Measurements from ENCODE around the gene CES1.
"Not testable (repeated sequence)": the region's sequence is repeated elsewhere in the genome, so short reads cannot be mapped to it uniquely, and the experiment has no call there.

Gene CES1

DNA sequence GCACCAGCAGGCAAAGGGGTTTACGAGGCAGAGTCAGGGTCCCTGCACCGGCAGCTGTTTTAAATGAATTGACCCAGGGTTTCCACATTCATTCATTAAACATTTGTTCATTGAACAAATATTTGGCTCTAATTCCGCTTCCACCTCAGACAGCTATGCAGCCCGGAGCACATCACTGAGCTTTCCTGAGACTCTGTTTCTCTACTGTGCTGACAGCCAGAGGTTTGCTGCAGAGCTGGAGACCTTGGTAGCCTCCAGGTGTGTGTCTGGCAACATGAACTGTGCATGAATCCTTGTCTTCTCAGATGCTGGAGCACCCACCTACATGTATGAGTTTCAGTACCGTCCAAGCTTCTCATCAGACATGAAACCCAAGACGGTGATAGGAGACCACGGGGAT is 42.7 kb downstream of the CES1 start:
- DNase-seq: not testable (repeated sequence)

DNA sequence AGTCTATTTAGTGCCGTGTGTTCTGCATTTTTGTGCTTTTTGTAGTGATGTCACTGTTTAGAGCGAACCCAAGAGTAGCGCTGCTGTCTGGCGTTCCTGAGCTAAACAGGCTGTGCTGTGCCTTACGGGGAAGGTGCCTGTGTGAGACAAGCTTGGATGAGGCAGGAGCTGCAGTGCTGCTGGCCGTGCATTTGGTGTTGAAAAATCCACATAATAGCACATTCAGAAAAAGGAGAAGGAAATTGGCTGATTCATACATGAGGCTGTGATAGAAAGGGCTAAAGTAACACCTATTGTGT is 50.2 kb downstream of the CES1 start:
- not testable (repeated sequence) for DNase-seq

DNA sequence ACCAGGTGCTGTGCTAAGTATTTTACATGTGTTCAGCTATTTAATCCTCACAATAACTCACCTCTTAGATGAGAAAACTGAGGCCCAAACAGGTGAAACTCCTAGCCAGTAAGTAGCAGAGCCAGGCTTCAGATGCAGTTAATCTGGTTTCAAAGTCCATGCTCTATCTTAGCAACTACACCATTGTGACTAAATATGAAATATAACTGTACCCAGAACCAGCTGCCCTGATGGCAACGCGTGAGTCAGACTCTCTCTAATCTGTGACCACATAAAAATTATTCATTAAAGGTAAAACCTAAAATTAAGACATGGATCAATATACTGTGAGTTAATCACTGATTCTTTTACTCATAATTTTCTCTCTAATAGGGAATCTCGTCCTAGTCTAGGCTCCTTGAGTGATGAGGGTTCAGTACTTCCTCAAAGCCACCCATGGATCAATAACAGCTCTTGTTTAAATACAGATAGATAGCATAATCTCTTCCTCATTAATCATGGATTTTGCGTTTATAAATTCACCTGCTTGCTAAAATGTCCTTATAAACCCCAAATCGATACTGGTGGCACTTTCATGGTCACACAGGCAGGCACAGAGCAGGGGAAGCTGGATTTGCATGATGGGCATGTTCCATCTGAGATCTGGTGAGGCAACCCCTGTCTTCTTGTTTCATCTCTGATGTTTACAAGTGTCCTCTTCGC is 50.7 kb downstream of the CES1 start:
- not testable (repeated sequence) for DNase-seq

DNA sequence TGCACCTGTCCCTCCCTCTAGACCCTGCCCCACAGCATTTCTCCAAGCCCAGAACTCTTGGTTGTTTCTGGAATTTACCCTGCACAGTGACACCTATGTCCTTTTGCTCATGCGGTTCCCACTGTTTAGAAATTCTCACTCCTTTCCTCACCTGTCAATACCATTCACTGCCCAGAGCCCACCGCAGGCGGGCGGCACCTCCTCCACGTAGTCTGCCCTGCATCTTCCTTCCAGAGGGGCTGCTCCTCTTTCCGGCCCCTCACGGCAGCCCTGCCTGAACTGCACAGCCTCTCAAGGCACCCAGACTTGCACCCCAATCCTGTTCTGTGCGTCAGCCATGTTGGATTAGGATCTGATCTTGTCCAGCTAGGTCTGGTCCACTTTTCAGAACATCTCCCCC is 51.4 kb downstream of the CES1 start:
- not testable (repeated sequence) for DNase-seq

DNA sequence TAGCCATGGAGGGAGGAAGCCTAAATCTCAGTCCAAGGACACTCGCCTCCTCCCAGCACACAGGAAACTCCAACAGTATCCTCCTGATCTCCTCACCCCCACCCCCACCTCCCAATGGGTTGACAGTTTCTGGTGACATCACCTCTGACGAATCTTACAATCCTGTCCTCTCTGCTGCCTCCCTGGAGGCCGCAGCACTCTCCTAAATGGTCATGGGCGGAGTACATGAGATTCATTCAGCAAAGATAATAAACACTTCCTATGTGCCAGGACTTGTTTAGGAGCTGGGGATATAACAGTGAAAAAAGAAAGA is 52.8 kb downstream of the CES1 start:
- not testable (repeated sequence) for DNase-seq

DNA sequence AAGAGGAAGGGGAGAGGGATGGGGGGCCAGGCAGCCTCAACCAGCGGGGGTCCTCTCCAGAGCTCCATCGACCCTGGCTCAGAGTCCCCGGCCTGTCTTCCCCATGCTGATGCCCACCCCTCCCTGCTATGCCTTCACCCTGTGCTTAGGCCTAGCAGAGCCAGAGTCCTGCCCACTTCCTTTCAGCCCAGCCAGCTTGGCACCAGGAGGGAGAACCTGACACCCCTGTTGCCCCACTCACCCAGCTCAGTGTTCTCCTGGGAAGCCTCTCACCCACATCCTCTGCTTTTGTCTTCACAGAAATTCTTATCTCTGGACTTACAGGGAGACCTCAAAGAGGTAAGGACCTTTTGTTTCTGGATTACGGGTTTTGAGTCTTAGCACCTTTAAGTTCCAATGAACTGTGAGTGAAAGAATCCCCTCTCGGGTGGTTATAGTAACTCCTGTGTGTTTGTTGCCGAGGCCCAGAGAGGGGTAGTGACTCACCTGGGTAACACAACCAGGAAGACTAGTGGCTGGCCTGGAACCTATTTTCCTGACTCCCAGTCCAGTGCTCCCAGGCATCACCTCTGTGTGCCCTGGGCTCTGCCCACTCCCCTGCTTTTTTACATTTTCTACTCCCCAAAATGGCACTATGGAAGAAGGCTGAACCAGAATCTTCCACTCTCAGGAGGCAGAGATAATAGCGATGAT is 53.3 kb downstream of the CES1 start:
- DNase-seq: no peak

DNA sequence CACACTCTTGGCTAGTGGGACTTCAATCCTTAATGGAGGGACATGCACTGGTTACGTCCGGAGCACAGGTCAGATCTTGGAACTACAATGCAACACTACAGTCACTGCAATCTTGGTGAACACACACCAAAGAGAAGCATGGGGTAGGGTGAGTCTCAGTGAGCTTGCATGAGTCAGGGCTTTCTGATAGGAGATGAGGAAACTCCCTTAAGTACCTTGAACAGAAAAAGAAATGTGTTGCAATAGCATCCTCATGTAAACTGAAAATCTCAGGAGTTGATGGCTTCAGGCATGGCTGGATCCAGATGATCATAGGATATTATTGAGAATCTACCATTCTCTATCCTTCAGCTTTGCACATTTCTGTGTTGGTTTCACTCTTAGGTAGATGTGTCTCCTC is 54.1 kb downstream of the CES1 start:
- no peak for DNase-seq

DNA sequence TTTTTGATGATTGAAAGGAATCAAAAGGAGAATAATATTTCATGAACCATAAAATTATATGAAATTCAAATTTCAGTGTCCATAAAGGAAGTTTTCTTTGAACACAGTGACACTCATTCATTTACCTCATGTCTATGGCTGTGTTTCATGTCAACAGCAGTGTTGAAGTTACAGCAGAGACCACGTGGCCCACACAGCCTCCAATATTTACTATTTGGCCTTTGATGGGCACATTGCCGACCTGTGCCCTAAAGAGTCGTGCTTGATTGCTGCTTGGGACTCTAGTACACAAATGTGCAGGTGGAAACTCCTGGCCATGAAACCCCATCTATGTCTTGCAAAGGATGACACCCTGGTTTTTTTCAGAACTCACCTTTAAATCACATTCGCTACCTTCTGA is 57.0 kb downstream of the CES1 start:
- no peak for DNase-seq

DNA sequence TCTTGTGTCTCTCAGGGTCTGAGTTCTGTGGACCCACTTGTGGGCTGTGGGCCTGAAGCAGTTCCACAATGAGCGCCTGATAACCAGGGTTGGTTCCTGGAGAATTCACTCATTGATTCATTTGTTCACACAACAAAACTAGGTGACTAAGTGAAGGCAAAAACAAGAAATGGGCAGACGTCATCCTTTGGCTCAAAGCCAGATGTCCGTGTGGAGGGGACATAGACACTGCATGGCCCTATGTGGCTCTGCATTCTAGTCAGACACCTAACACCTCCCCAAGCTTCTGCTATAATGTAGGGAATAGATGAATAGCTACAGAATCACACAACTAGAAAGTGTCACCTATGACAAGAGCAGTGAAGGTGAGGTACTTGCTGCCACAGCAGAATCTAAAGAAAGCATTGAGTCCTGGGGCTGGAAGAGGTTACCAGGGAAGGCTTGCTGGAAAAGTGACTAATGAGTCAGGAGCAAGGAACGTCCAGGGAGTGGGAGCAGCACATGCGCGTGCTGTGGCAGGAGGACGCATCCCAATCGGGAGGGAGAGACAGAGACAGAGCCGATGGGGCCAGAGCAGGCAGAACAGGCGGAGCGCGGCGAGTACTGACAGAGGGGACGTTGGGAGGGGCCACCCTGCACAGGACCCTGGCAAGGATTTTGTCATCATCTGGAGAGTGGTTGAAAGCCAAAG is 58.9 kb downstream of the CES1 start:
- no peak for DNase-seq

DNA sequence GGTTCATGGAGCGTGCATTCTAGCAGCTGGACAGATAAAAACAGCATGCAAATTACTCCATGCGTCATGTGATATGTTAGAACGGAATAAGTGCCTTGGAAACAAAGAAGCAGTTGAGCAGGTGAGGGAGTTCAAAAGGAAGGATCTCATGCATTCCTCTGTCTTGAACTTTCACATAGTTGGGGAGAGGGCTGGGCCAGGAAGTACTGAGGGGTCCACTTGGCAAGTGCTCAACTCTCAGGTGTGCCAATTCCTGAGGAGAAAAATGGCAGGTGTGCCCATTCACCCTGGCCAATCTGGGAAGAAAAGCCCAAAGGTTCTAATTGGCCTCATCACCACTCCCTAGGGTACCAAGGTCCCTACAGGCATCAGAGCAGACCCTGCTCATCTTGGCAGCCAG is 67.7 kb downstream of the CES1 start:
- DNase-seq: no peak

DNA sequence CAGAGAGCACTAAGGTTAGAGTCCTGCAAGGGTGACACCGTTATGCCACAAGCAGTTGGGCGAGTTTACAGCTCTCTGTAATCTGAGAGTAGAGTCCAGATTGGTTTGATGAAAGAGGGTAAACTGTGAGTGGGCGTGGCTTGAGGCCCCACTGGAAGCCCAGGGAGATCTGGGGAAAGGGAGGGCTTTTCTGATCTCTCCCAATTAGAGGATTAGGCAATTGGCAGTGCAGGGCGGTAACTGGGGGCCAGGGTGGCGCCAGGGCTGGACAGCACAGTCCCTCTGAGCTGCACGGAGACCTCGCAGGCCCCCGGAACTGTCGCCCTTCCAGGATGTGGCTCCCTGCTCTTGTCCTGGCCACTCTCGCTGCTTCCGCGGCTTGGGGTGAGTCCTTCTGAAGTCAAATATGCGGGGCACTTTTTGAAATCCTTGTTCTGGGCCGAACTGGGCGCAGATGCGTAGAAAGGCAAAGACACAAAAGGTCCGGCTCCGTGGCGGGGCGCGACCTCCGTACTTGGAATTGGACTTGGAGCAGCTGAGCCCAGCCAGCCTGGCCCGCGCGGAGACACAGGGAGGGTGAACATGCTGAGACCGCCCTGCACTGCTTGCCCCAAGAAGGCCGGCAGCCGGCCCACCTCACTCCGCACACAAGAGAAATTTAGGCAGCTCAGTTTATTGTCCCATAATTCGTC is 72.4 kb downstream of the CES1 start:
- DNase-seq: peak; percentile 32

DNA sequence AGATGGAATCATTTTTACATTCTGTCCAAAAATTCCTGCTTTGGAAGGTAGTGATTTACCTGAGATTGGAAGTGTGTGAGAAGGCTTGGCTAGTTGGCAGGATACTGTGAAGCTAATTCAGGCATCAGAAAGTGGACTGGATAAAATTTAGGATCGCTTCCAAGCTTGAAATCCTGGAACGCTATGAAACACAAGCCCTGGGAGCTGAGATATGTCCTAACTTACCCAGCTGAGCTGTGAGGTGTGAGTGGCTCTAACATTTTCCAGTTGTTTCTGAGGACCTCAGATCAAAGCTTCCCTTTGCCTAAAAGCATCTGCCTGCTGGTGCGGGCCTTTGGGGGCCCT is 73.0 kb downstream of the CES1 start:
- not testable (repeated sequence) for DNase-seq

DNA sequence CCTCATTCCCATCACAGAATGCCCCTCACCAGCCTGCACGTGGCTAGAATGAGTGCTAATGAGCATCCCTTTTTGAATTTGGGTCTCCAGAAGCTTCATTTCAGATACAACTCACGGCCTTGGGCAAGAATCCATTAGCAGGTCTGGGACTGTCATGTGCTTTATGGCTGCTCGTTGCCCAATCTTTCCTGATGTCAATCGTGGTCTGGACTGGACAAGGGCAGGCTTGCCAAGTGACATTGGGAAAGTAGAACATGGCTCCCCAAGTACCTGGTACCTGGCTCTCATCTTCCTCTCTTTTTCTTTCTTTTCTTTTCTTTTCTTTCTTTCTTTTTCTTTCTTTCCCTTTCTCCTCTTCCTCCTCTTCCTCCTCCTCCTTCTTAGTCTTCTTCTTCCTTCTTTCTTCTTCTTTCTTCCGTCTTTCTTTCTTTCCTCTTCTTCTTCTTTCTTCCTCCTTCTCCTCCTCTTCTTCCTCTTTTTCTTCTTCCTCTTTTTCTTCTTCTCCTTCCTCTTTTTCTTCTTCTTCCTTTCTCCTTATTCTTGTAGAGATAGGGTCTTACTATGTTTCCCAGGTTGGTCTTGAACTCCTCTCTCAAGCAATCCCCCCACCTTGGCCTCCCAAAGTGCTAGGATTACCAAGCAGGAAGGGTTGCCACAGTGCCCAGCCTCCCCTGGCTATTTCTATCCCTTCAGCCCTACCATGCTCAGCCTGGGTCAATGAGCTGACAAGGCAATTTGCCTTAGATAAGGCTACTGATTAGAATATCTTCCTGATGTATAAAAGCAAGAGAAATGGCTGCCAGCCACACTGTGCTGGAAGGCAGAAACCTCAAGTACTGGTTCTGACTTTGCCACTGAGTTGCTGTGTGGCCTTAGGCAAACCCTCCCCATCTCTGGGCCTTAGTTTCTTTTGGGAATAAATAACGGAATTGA is 75.0 kb downstream of the CES1 start:
- not testable (repeated sequence) for DNase-seq

DNA sequence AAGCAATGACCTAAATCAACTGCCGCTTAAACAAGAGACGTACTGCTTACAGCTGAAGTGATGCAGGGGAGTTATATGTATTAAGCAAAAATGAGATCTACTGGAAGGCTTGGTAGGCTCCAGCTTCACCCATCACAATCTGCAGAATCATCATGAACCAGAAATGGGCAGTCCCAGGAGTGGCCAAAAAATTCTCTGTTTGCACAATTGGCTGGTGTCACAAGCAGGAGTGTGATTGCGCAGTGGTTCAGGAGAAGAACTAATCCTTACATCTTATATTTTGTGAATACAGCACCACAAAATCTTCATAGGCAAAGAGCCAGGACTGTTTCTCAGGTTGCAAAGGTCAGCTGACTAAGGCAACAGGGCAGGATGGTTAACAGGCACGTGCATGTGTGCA is 75.9 kb downstream of the CES1 start:
- DNase-seq: peak; percentile 13

DNA sequence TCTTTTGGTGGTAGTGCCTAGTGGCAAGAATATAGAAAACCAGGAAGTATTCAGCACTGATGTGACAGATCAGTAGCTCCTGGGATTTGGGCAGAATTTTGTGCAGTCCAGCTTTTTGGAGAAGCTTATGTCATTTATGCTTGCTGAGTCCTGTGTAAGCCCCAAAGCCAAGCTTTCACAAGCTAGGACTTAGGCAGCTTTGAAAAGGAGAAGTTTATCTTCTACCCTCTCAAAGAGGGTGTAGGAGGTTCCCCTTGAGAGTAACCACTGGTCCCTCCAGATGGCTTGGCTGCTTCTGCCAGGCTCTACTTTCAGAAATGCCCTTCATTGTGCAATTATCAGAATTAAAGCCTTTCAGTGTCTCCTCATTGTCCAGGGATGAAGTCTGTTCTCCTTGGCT is 78.8 kb downstream of the CES1 start:
- no peak for DNase-seq

DNA sequence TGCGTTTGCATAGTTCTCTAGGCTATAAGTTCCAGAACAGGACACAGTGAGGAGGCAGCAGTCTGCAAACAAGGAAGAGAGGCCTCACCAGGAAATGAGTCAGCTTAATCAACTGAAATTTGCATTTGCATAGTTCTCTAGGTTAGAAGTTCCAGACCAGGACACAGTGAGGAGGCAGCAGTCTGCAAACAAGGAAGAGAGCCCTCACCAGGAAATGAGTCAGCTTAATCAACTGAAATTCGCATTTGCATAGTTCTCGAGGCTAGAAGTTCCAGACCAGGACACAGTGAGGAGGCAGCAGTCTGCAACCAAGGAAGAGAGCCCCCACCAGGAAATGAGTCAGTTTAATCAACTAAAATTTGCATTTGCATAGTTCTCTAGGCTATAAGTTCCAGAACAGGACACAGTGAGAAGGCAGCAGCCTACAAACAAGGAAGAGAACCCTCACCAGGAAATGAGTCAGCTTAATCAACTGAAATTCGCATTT is 79.7 kb downstream of the CES1 start:
- peak; percentile 26 for DNase-seq
